Aorta (tissue), 5 donors: ENCODE results near the gene GALNT2. TPM values are rescaled to one million over a fixed set of nuclear protein-coding genes. Genes with fewer than 3 reads are reported as not detected.

Source experiments
- ATAC-seq: fragments of 200-7000 bp; cut with Tn5 transposase; one replicate; pipeline ENCODE4 v1.9.1; 2022; ENCODE audit warnings: moderate library complexity; ENCODE audit not compliant: low FRiP score
- DNase-seq, 2 donors: peaks; one replicate each; pipeline ENCODE4 v3.0.0-alpha.2; 2020
- H3K27ac ChIP-seq, 2 donors: one replicate each; pipeline ENCODE4 v1.5.1; 2013; ENCODE audit warnings: low read length in 2 of 2, mild to moderate bottlenecking in 2 of 2, moderate library complexity in 2 of 2, control low read depth in 1 of 2, inconsistent platforms in 1 of 2, low read depth in 1 of 2
- H3K27me3 ChIP-seq, 2 donors: one replicate each; pipeline ENCODE4 v1.6.1; 2013; ENCODE audit warnings: control low read depth in 1 of 2, low read length in 1 of 2, mild to moderate bottlenecking in 1 of 2, moderate library complexity in 1 of 2; ENCODE audit not compliant: insufficient read depth in 2 of 2, control insufficient read depth in 1 of 2
- H3K36me3 ChIP-seq, 2 donors: one replicate each; pipeline ENCODE4 v1.6.1; 2013; ENCODE audit warnings: control low read depth in 1 of 2, low read length in 1 of 2, mild to moderate bottlenecking in 1 of 2; ENCODE audit not compliant: insufficient read depth in 2 of 2, control insufficient read depth in 1 of 2
- H3K4me1 ChIP-seq, 2 donors: one replicate each; pipeline ENCODE4 v1.6.1; 2013; ENCODE audit warnings: low read length in 2 of 2, control low read depth in 1 of 2, mild to moderate bottlenecking in 1 of 2, moderate library complexity in 1 of 2; ENCODE audit not compliant: insufficient read depth in 2 of 2, control insufficient read depth in 1 of 2
- H3K4me3 ChIP-seq, 2 donors: one replicate each; pipeline ENCODE4 v1.5.1; 2013; ENCODE audit warnings: low read length in 2 of 2, control low read depth in 1 of 2, mild to moderate bottlenecking in 1 of 2
- H3K9me3 ChIP-seq: one replicate; pipeline ENCODE4 v1.6.1; 2013; ENCODE audit warnings: mild to moderate bottlenecking, low read length; ENCODE audit not compliant: control insufficient read depth
- WGBS, 2 donors: extraction: QIAGEN DNeasy Blood & Tissue Kit; methylation state at CpG; one replicate each; pipeline ENCODE4 v1.1.7; 2013; 5-methylcytosine and 5-hydroxymethylcytosine counted together
- intact Hi-C, 2 donors: fragments of 100-400 bp; cut with DNase I; formaldehyde crosslinking; loops; one replicate each; pipeline versions ENCODE4 v1.14.2 to v1.15.0; 2022
- polyA plus RNA-seq, 2 donors: library from polyadenylated mRNA; stranded (reverse); fragments of 200-250 nt; gene quantifications; one replicate each; pipeline ENCODE4 v1.2.3, GENCODE V29; 2013
- total RNA-seq, 2 donors: library from RNA; stranded (reverse); fragmentation: NEBNext Ultra II Directional; extraction: Animal tissue kit (Norgen Biotek cat#: 25700); gene quantifications; one replicate each; pipeline ENCODE4 v1.2.1, GENCODE V29; 2021
- donor health status: healthy with polysubstance abuse.
- donor health status: Bipolar disorder and iron deficiency.
- donor health status: DM: no; HTN: no; CAD: no.
- donor health status: DM: no; HTN: no; CAD: no.
- donor health status: DM: yes; HTN: yes; CAD: no.

The GALNT2 gene
- total and polyA plus RNA-seq, 4 donors: 29.1 to 116 (median 105) TPM

GRCh38 chr1:230138561-230139239 is 71.7 kb downstream of the GALNT2 start:
- Histone ChIP-seq H3K4me1 (peaks cover 0 to 2% of the 10 kb centered on the region in 2 donors), H3K36me3 (no peaks in the 10 kb centered on the region), H3K4me3 (no peak overlapping the region), H3K27ac (no peak overlapping the region), H3K9me3 (no peaks in the 10 kb centered on the region), H3K27me3 (no peaks in the 10 kb centered on the region)
- WGBS, 2 donors: 92 to 93% methylated on average over 7 of the region's 7 CpGs
- intact Hi-C loops: no loop called here
- ATAC-seq (no peak), DNase-seq (no peak)

GRCh38 chr1:230139315-230139714 is 72.3 kb downstream of the GALNT2 start:
- Histone ChIP-seq H3K4me3 (no peak overlapping the region), H3K36me3 (no peaks in the 10 kb centered on the region), H3K9me3 (no peaks in the 10 kb centered on the region), H3K27me3 (no peaks in the 10 kb centered on the region), H3K27ac (no peak overlapping the region), H3K4me1 (peaks cover 0 to 2% of the 10 kb centered on the region in 2 donors)
- 49 to 53% methylated on average over 4 of the region's 4 CpGs for WGBS, 2 donors
- intact Hi-C loops: no loop called here
- no peak for ATAC-seq
- DNase-seq: no peak

- H3K36me3 ChIP-seq: no peaks in the 10 kb centered on the region
- DNase-seq: no peak
- no peak overlapping the region for H3K4me3 ChIP-seq
- WGBS, 2 donors: 69 to 75% methylated on average over 8 of the region's 8 CpGs
- no peaks in the 10 kb centered on the region for H3K27me3 ChIP-seq
- no peak overlapping the region for H3K27ac ChIP-seq
- H3K4me1 ChIP-seq: no peaks in the 10 kb centered on the region
- H3K9me3 ChIP-seq: no peaks in the 10 kb centered on the region
- intact Hi-C loops: no loop called here
- no peak for ATAC-seq
These were observed 72.7 kb downstream of the GALNT2 start for GRCh38 chr1:230139741-230140140.

- no peaks in the 10 kb centered on the region for H3K9me3 ChIP-seq
- WGBS, 2 donors: 54 to 55% methylated on average over 12 of the region's 12 CpGs
- H3K27ac ChIP-seq: no peak overlapping the region
- no peaks in the 10 kb centered on the region for H3K36me3 ChIP-seq
- DNase-seq (peak; percentile 61 to 68), ATAC-seq (no peak)
- intact Hi-C loops: no loop called here
- no peaks in the 10 kb centered on the region for H3K4me1 ChIP-seq
- no peaks in the 10 kb centered on the region for H3K27me3 ChIP-seq
- no peak overlapping the region for H3K4me3 ChIP-seq
These were observed 73.4 kb downstream of the GALNT2 start for GRCh38 chr1:230140221-230141020.

GRCh38 chr1:230141021-230141648 is 74.1 kb downstream of the GALNT2 start:
- intact Hi-C loops: no loop called here
- Histone ChIP-seq H3K36me3 (no peaks in the 10 kb centered on the region), H3K4me1 (no peaks in the 10 kb centered on the region), H3K4me3 (no peak overlapping the region), H3K27me3 (no peaks in the 10 kb centered on the region), H3K27ac (no peak overlapping the region), H3K9me3 (no peaks in the 10 kb centered on the region)
- 87% methylated on average over 8 of the region's 8 CpGs for whole genome bisulfite sequencing, 2 donors
- ATAC-seq (no peak), DNase-seq (no peak)

GRCh38 chr1:230141797-230142607 is 75.0 kb downstream of the GALNT2 start:
- intact Hi-C loops: no loop called here
- H3K4me3 ChIP-seq: no peak overlapping the region
- no peaks in the 10 kb centered on the region for H3K9me3 ChIP-seq
- H3K27me3 ChIP-seq: no peaks in the 10 kb centered on the region
- no peaks in the 10 kb centered on the region for H3K36me3 ChIP-seq
- H3K27ac ChIP-seq: no peak overlapping the region
- ATAC-seq (no peak), DNase-seq (no peak)
- WGBS, 2 donors: 77 to 78% methylated on average over 15 of the region's 15 CpGs
- H3K4me1 ChIP-seq: no peaks in the 10 kb centered on the region

- 45% methylated on average over 5 of the region's 5 CpGs for WGBS, 2 donors
- Histone ChIP-seq H3K4me3 (no peak overlapping the region), H3K27ac (no peak overlapping the region), H3K9me3 (no peaks in the 10 kb centered on the region), H3K36me3 (no peaks in the 10 kb centered on the region), H3K27me3 (no peaks in the 10 kb centered on the region), H3K4me1 (peaks cover 0 to 2% of the 10 kb centered on the region in 2 donors)
- intact Hi-C loops: no loop called here
- DNase-seq: no peak
- no peak for ATAC-seq
These were observed 75.7 kb downstream of the GALNT2 start for GRCh38 chr1:230142608-230143210.

- 61 to 65% methylated on average over 9 of the region's 9 CpGs for WGBS, 2 donors
- no peaks in the 10 kb centered on the region for H3K36me3 ChIP-seq
- intact Hi-C loops: no loop called here
- H3K4me3 ChIP-seq: no peak overlapping the region
- DNase-seq (no peak), ATAC-seq (no peak)
- peaks cover 0 to 5% of the 10 kb centered on the region in 2 donors for H3K4me1 ChIP-seq
- H3K9me3 ChIP-seq: no peaks in the 10 kb centered on the region
- H3K27me3 ChIP-seq: no peaks in the 10 kb centered on the region
- no peak overlapping the region for H3K27ac ChIP-seq
These were observed 76.5 kb downstream of the GALNT2 start for GRCh38 chr1:230143534-230143933.
